ENCODE results near the gene GNAO1. TPM values are rescaled to one million over a fixed set of nuclear protein-coding genes. Genes with fewer than 3 reads are reported as not detected.

The GNAO1 gene
- polyA plus RNA-seq, 1 of the 3 experiments (the other 2 are of a cell fraction), result 0.30 TPM

DNA sequence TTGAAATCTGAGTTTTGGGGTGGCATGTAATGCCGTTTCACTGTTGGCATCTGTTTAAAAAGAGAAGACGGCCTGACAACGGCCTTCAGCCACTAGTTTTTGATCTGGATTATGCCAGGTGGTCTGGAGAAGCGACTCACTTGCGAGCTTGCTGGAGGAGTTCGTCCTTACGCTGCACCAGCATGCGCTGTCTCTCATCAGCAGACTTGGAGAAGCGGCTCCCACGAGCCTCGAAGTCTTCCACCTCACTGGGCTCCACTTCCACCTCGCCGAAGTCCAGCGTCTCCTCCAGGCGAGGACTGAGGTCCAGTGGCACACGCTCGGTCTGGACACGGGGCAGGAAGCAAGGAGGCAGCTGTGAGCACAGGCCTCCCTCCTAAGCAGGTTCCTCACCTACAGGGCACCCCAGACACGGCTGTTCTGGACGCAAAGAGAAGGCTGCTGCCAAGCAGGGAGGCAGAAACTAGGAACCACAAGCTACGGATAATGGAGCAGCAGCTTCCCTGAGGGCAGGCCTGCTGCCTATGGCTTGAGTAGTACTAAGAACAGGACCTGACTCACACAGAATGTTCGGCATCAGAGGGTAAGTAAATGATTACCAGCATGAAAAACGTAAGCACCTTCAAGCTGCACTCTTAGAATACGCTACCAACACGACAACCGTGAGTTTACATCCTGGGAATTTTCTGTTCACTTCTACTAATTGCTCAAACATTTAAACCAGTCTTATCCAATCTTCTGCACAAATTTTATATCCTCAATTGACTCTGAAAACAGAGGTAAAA lies 172.7 kb downstream of the GNAO1 start:
- WGBS (ENCODE audit: low lambda C conversion rate), result 94% methylated on average over 26 of the region's 26 CpGs
- Histone ChIP-seq H3K4me1 (ENCODE audit: control insufficient read depth in 1 of 2, insufficient read depth in 2 of 2, low read depth in 1 of 2, low read length in 1 of 2) (peaks cover 0 to 10% of the 10 kb centered on the region in 2 experiments; a peak in 1 of 4 replicates), H3K27me3 (ENCODE audit: insufficient read depth) (no peaks in the 10 kb centered on the region), H3K4me2 (no peak overlapping the region), H3K79me2 (ENCODE audit: insufficient read depth) (no peaks in the 10 kb centered on the region), H3K27ac (ENCODE audit: low read depth in 2 of 2, low read length in 1 of 2) (no peak overlapping the region), H3K9me3 (no peaks in the 10 kb centered on the region), H3F3A (replicated peaks; ENCODE audit: insufficient read depth) (peaks cover 5% of the 10 kb centered on the region), H2AFZ (ENCODE audit: low read depth) (no peak overlapping the region), H3K4me3 (ENCODE audit: low read depth in 2 of 2, low read length in 1 of 2) (no peak overlapping the region), H4K20me1 (ENCODE audit: insufficient read depth) (no peaks in the 10 kb centered on the region), H3K9me2 (no peaks in the 10 kb centered on the region), H3K9ac (no peak overlapping the region), H3K36me3 (replicated peaks in 1 of 2; ENCODE audit: control insufficient read depth in 1 of 2, insufficient read depth in 2 of 2, low read length in 1 of 2) (peaks cover 19 to 66% of the 10 kb centered on the region in 2 experiments)
- POLR2A ChIA-PET, result no interaction called here
- CTCF ChIA-PET, result interaction anchor here (1.0 to 3.2 kb wide), 2 partner anchors 8 to 899 kb away, joined by 3 to 20 read pairs; no protein-coding TSS in a partner anchor
- DNase-seq, result no peak
- TF ChIP-seq, protein P1, sequence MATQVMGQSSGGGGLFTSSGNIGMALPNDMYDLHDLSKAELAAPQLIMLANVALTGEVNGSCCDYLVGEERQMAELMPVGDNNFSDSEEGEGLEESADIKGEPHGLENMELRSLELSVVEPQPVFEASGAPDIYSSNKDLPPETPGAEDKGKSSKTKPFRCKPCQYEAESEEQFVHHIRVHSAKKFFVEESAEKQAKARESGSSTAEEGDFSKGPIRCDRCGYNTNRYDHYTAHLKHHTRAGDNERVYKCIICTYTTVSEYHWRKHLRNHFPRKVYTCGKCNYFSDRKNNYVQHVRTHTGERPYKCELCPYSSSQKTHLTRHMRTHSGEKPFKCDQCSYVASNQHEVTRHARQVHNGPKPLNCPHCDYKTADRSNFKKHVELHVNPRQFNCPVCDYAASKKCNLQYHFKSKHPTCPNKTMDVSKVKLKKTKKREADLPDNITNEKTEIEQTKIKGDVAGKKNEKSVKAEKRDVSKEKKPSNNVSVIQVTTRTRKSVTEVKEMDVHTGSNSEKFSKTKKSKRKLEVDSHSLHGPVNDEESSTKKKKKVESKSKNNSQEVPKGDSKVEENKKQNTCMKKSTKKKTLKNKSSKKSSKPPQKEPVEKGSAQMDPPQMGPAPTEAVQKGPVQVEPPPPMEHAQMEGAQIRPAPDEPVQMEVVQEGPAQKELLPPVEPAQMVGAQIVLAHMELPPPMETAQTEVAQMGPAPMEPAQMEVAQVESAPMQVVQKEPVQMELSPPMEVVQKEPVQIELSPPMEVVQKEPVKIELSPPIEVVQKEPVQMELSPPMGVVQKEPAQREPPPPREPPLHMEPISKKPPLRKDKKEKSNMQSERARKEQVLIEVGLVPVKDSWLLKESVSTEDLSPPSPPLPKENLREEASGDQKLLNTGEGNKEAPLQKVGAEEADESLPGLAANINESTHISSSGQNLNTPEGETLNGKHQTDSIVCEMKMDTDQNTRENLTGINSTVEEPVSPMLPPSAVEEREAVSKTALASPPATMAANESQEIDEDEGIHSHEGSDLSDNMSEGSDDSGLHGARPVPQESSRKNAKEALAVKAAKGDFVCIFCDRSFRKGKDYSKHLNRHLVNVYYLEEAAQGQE (IDR thresholded peaks at IDR 0.05; ENCODE audit: low read depth, low read length), result no peak
- TF ChIP-seq MXI1 (IDR thresholded peaks at IDR 0.05; ENCODE audit: low read depth, low read length) (no peak), TEAD4 (IDR thresholded peaks at IDR 0.05; ENCODE audit: borderline replicate concordance, insufficient read depth) (no peak), GATA2 (CRISPR knock-in tag; IDR thresholded peaks at IDR 0.05) (no peak), RAD21 (IDR thresholded peaks at IDR 0.05; ENCODE audit: low read length) (no peak), CHD2 (IDR thresholded peaks at IDR 0.05; ENCODE audit: low read length, partially characterized antibody) (no peak), SIN3A (IDR thresholded peaks at IDR 0.05; ENCODE audit: borderline replicate concordance, low read depth, low read length) (no peak), FOXJ3 (CRISPR knock-in tag; IDR thresholded peaks at IDR 0.05) (no peak), SMC3 (IDR thresholded peaks at IDR 0.05; ENCODE audit: low read depth, low read length) (no peak)

- POLR2A ChIA-PET, result no interaction called here
- Histone ChIP-seq H3K27me3 (ENCODE audit: insufficient read depth) (no peaks in the 10 kb centered on the region), H3K9me2 (no peaks in the 10 kb centered on the region), H3K27ac (ENCODE audit: low read depth in 2 of 2, low read length in 1 of 2) (no peak overlapping the region), H3K4me3 (ENCODE audit: low read depth in 2 of 2, low read length in 1 of 2) (no peak overlapping the region), H4K20me1 (ENCODE audit: insufficient read depth) (no peaks in the 10 kb centered on the region), H3K9ac (no peak overlapping the region), H3K9me3 (no peaks in the 10 kb centered on the region), H3K79me2 (ENCODE audit: insufficient read depth) (no peaks in the 10 kb centered on the region), H2AFZ (ENCODE audit: low read depth) (no peak overlapping the region), H3K4me1 (ENCODE audit: control insufficient read depth in 1 of 2, insufficient read depth in 2 of 2, low read depth in 1 of 2, low read length in 1 of 2) (peaks cover 0 to 10% of the 10 kb centered on the region in 2 experiments; a peak in 1 of 4 replicates), H3K36me3 (replicated peaks in 1 of 2; ENCODE audit: control insufficient read depth in 1 of 2, insufficient read depth in 2 of 2, low read length in 1 of 2) (peaks cover 23 to 69% of the 10 kb centered on the region in 2 experiments), H3K4me2 (no peak overlapping the region), H3F3A (replicated peaks; ENCODE audit: insufficient read depth) (peaks cover 5% of the 10 kb centered on the region)
- no peak for DNase-seq
- CTCF ChIA-PET, result interaction anchor here (1.0 to 3.2 kb wide), 2 partner anchors 9 to 900 kb away, joined by 3 to 20 read pairs; no protein-coding TSS in a partner anchor
- whole genome bisulfite sequencing (ENCODE audit: low lambda C conversion rate), result 95% methylated on average over 7 of the region's 8 CpGs
- TF ChIP-seq ZBTB33 (IDR thresholded peaks at IDR 0.05; ENCODE audit: borderline replicate concordance, low read depth) (no peak), FOSL2 (IDR thresholded peaks at IDR 0.05; ENCODE audit: borderline replicate concordance, low read depth) (no peak), EZH2phosphoT487 (IDR thresholded peaks at IDR 0.05; ENCODE audit: borderline replicate concordance, low read depth) (no peak), IRF3 (IDR thresholded peaks at IDR 0.05; ENCODE audit: low read depth, low read length) (no peak), YY1 (IDR thresholded peaks at IDR 0.05; ENCODE audit: low read depth) (no peak), TEAD4 (IDR thresholded peaks at IDR 0.05; ENCODE audit: borderline replicate concordance, insufficient read depth) (no peak), NRF1 (IDR thresholded peaks at IDR 0.05; ENCODE audit: low read depth, low read length) (no peak), ELF1 (IDR thresholded peaks at IDR 0.05) (no peak), FOXJ3 (CRISPR knock-in tag; IDR thresholded peaks at IDR 0.05) (no peak), RFX5 (IDR thresholded peaks at IDR 0.05; ENCODE audit: low read length) (no peak)
- TF ChIP-seq, protein P2, sequence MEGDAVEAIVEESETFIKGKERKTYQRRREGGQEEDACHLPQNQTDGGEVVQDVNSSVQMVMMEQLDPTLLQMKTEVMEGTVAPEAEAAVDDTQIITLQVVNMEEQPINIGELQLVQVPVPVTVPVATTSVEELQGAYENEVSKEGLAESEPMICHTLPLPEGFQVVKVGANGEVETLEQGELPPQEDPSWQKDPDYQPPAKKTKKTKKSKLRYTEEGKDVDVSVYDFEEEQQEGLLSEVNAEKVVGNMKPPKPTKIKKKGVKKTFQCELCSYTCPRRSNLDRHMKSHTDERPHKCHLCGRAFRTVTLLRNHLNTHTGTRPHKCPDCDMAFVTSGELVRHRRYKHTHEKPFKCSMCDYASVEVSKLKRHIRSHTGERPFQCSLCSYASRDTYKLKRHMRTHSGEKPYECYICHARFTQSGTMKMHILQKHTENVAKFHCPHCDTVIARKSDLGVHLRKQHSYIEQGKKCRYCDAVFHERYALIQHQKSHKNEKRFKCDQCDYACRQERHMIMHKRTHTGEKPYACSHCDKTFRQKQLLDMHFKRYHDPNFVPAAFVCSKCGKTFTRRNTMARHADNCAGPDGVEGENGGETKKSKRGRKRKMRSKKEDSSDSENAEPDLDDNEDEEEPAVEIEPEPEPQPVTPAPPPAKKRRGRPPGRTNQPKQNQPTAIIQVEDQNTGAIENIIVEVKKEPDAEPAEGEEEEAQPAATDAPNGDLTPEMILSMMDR (IDR thresholded peaks at IDR 0.05), result no peak
These were observed 173.6 kb downstream of the GNAO1 start for GRCh38 chr16:56364865-56365264.
